Measurements from ENCODE around the gene IL26.
"Not testable (repeated sequence)": the region's sequence is repeated elsewhere in the genome, so short reads cannot be mapped to it uniquely, and the experiment has no call there.

Gene IL26

GRCh38 chr12:68198507-68199086 is 27.0 kb downstream of the IL26 start:
- Mint-ChIP-seq H3K27me3 (no peaks in the 10 kb centered on the region), H3K36me3 (ENCODE audit: low read depth) (no peaks in the 10 kb centered on the region), H3K4me1 (ENCODE audit: low read depth) (peaks cover 54% of the 10 kb centered on the region), H3K4me3 (peak overlapping the region; percentile 49), H3K27ac (peak overlapping the region; percentile 92), H3K9me3 (no peaks in the 10 kb centered on the region)
- no peak for DNase-seq

- H3K36me3 Mint-ChIP-seq (ENCODE audit: low read depth): no peaks in the 10 kb centered on the region
- peaks cover 43% of the 10 kb centered on the region for H3K4me1 Mint-ChIP-seq (ENCODE audit: low read depth)
- DNase-seq: no peak
- peak overlapping the region; percentile 70 for H3K27ac Mint-ChIP-seq
- H3K4me3 Mint-ChIP-seq: peak overlapping the region; percentile 36
- no peaks in the 10 kb centered on the region for H3K9me3 Mint-ChIP-seq
- no peaks in the 10 kb centered on the region for H3K27me3 Mint-ChIP-seq
Measured at GRCh38 chr12:68190301-68190700, 35.3 kb downstream of the IL26 start.

- Mint-ChIP-seq H3K9me3 (no peaks in the 10 kb centered on the region), H3K4me3 (peak overlapping the region; percentile 30), H3K27me3 (no peaks in the 10 kb centered on the region), H3K4me1 (ENCODE audit: low read depth) (peaks cover 40% of the 10 kb centered on the region), H3K27ac (peak overlapping the region; percentile 87), H3K36me3 (ENCODE audit: low read depth) (no peaks in the 10 kb centered on the region)
- DNase-seq: no peak
Measured at GRCh38 chr12:68189821-68190242, 35.8 kb downstream of the IL26 start.

GRCh38 chr12:68185598-68185997 is 40.0 kb downstream of the IL26 start:
- no peak overlapping the region for H3K4me3 Mint-ChIP-seq
- H3K27me3 Mint-ChIP-seq: no peaks in the 10 kb centered on the region
- no peak for DNase-seq
- H3K4me1 Mint-ChIP-seq (ENCODE audit: low read depth): peaks cover 37% of the 10 kb centered on the region
- no peaks in the 10 kb centered on the region for H3K36me3 Mint-ChIP-seq (ENCODE audit: low read depth)
- H3K27ac Mint-ChIP-seq: no peak overlapping the region
- no peaks in the 10 kb centered on the region for H3K9me3 Mint-ChIP-seq

GRCh38 chr12:68180792-68181744 is 44.5 kb downstream of the IL26 start:
- Mint-ChIP-seq H3K27ac (peak overlapping the region; percentile 91), H3K4me3 (no peak overlapping the region), H3K27me3 (no peaks in the 10 kb centered on the region), H3K36me3 (ENCODE audit: low read depth) (no peaks in the 10 kb centered on the region), H3K9me3 (no peaks in the 10 kb centered on the region), H3K4me1 (ENCODE audit: low read depth) (peaks cover 58% of the 10 kb centered on the region)
- DNase-seq: peak; percentile 48

GRCh38 chr12:68178774-68179439 is 46.7 kb downstream of the IL26 start:
- no peaks in the 10 kb centered on the region for H3K9me3 Mint-ChIP-seq
- no peaks in the 10 kb centered on the region for H3K36me3 Mint-ChIP-seq (ENCODE audit: low read depth)
- no peaks in the 10 kb centered on the region for H3K27me3 Mint-ChIP-seq
- H3K4me3 Mint-ChIP-seq: no peak overlapping the region
- H3K27ac Mint-ChIP-seq: peak overlapping the region; percentile 76
- no peak for DNase-seq
- peaks cover 80% of the 10 kb centered on the region for H3K4me1 Mint-ChIP-seq (ENCODE audit: low read depth)

- Mint-ChIP-seq H3K4me1 (ENCODE audit: low read depth) (peaks cover 83% of the 10 kb centered on the region), H3K9me3 (no peaks in the 10 kb centered on the region), H3K36me3 (ENCODE audit: low read depth) (no peaks in the 10 kb centered on the region), H3K27ac (no peak overlapping the region), H3K27me3 (no peaks in the 10 kb centered on the region), H3K4me3 (no peak overlapping the region)
- no peak for DNase-seq
Measured at GRCh38 chr12:68178184-68178583, 47.4 kb downstream of the IL26 start.

GRCh38 chr12:68177562-68177961 is 48.0 kb downstream of the IL26 start:
- Mint-ChIP-seq H3K4me1 (ENCODE audit: low read depth) (peaks cover 78% of the 10 kb centered on the region), H3K27me3 (no peaks in the 10 kb centered on the region), H3K4me3 (no peak overlapping the region), H3K36me3 (ENCODE audit: low read depth) (no peaks in the 10 kb centered on the region), H3K9me3 (no peaks in the 10 kb centered on the region), H3K27ac (peak overlapping the region; percentile 34)
- no peak for DNase-seq

GRCh38 chr12:68176257-68176656 is 49.4 kb downstream of the IL26 start:
- Mint-ChIP-seq H3K27me3 (no peaks in the 10 kb centered on the region), H3K4me1 (ENCODE audit: low read depth) (peaks cover 82% of the 10 kb centered on the region), H3K27ac (peak overlapping the region; percentile 88), H3K36me3 (ENCODE audit: low read depth) (no peaks in the 10 kb centered on the region), H3K9me3 (no peaks in the 10 kb centered on the region), H3K4me3 (no peak overlapping the region)
- no peak for DNase-seq

- H3K27ac Mint-ChIP-seq: peak overlapping the region; percentile 88
- H3K36me3 Mint-ChIP-seq (ENCODE audit: low read depth): no peaks in the 10 kb centered on the region
- peaks cover 77% of the 10 kb centered on the region for H3K4me1 Mint-ChIP-seq (ENCODE audit: low read depth)
Measured at GRCh38 chr12:68175557-68176061, 50.0 kb downstream of the IL26 start.

GRCh38 chr12:68174761-68175160 is 50.8 kb downstream of the IL26 start:
- not testable (repeated sequence) for H3K36me3 Mint-ChIP-seq (ENCODE audit: low read depth); DNase-seq; H3K4me3 Mint-ChIP-seq; H3K9me3 Mint-ChIP-seq; H3K27me3 Mint-ChIP-seq
- peaks cover 72% of the 10 kb centered on the region for H3K4me1 Mint-ChIP-seq (ENCODE audit: low read depth)
- H3K27ac Mint-ChIP-seq: peak overlapping the region; percentile 79

More at GRCh38 chr12:68175557-68176061, 50.0 kb downstream of the IL26 start:
- peak; percentile 65 for DNase-seq
- Mint-ChIP-seq H3K27me3 (no peaks in the 10 kb centered on the region), H3K4me3 (peak overlapping the region; percentile 58), H3K9me3 (no peaks in the 10 kb centered on the region)

GRCh38 chr12:68173792-68174191 is 51.8 kb downstream of the IL26 start:
- peaks cover 73% of the 10 kb centered on the region for H3K4me1 Mint-ChIP-seq (ENCODE audit: low read depth)
- no peaks in the 10 kb centered on the region for H3K36me3 Mint-ChIP-seq (ENCODE audit: low read depth)
- no peaks in the 10 kb centered on the region for H3K9me3 Mint-ChIP-seq
- no peaks in the 10 kb centered on the region for H3K27me3 Mint-ChIP-seq
- no peak for DNase-seq
- no peak overlapping the region for H3K4me3 Mint-ChIP-seq
- H3K27ac Mint-ChIP-seq: no peak overlapping the region

- Mint-ChIP-seq H3K4me3 (no peak overlapping the region), H3K27me3 (no peaks in the 10 kb centered on the region), H3K4me1 (ENCODE audit: low read depth) (peaks cover 50% of the 10 kb centered on the region), H3K27ac (no peak overlapping the region), H3K9me3 (no peaks in the 10 kb centered on the region), H3K36me3 (ENCODE audit: low read depth) (no peaks in the 10 kb centered on the region)
- DNase-seq: no peak
Measured at GRCh38 chr12:68170726-68171125, 54.9 kb downstream of the IL26 start.

- no peak for DNase-seq
- Mint-ChIP-seq H3K27me3 (no peaks in the 10 kb centered on the region), H3K4me1 (ENCODE audit: low read depth) (peaks cover 43% of the 10 kb centered on the region), H3K36me3 (ENCODE audit: low read depth) (no peaks in the 10 kb centered on the region), H3K9me3 (no peaks in the 10 kb centered on the region), H3K4me3 (no peak overlapping the region), H3K27ac (no peak overlapping the region)
Measured at GRCh38 chr12:68169213-68169889, 56.3 kb downstream of the IL26 start.
